Renal cortex interstitium (tissue), 15 donors: Measurements from ENCODE around the gene TMEM129. TPM values are rescaled to one million over a fixed set of nuclear protein-coding genes. Genes with fewer than 3 reads are reported as not detected.

Experiments
- DNase-seq, 11 donors: peaks; one replicate each; pipeline ENCODE4 v3.0.0-alpha.2; 2013; ENCODE audit warnings: low read depth in 9 of 11, low spot score in 4 of 11; ENCODE audit errors: extremely low read depth in 1 of 11
- long read RNA-seq, 16 experiments: transcript quantifications; one replicate each; lab custom pipeline, GENCODE V29; 2026
- polyA plus RNA-seq, 3 donors: library from polyadenylated mRNA; unstranded; fragments of 120-200 nt; gene quantifications; one replicate each; pipeline ENCODE4 v1.2.1, GENCODE V29; 2013; ENCODE audit not compliant: insufficient read length in 3 of 3

The TMEM129 gene
- polyA plus RNA-seq, result 10 to 100 TPM; 33.0 to 51.1 (median 48.1) TPM
- long read RNA-seq, donor 1, transcript TMEM129-202 (4 exons, 2,810 nt), result major isoform, 6 of 6 reads
- long read RNA-seq, donor 1, partial matches to known transcripts, result 0 of 6 reads
- long read RNA-seq, donor 1, other reads (novel, unspliced or antisense), result 0 of 6 reads
- long read RNA-seq, donor 2, transcript TMEM129-202 (4 exons, 2,810 nt), result major isoform, 5 of 5 reads
- long read RNA-seq, donor 2, partial matches to known transcripts, result 0 of 5 reads
- long read RNA-seq, donor 2, other reads (novel, unspliced or antisense), result 0 of 5 reads
- long read RNA-seq, donor 3, transcript TMEM129-202 (4 exons, 2,810 nt), result major isoform, 17 of 33 reads
- long read RNA-seq, donor 3, partial matches to known transcripts, result 10 of 33 reads
- long read RNA-seq, donor 3, other reads (novel, unspliced or antisense), result 6 of 33 reads
- long read RNA-seq, donor 4, transcript TMEM129-202 (4 exons, 2,810 nt), result major isoform, 8 of 24 reads
- long read RNA-seq, donor 4, partial matches to known transcripts, result 5 of 24 reads
- long read RNA-seq, donor 4, other reads (novel, unspliced or antisense), result 10 of 24 reads
- long read RNA-seq, donor 5, result 0 reads
- long read RNA-seq, donor 6, transcript TMEM129-202 (4 exons, 2,810 nt), result major isoform, 6 of 13 reads
- long read RNA-seq, donor 6, partial matches to known transcripts, result 5 of 13 reads
- long read RNA-seq, donor 6, other reads (novel, unspliced or antisense), result 0 of 13 reads
- long read RNA-seq, donor 7, transcript TMEM129-202 (4 exons, 2,810 nt), result major isoform, 9 of 10 reads
- long read RNA-seq, donor 7, partial matches to known transcripts, result 0 of 10 reads
- long read RNA-seq, donor 7, other reads (novel, unspliced or antisense), result 0 of 10 reads
- long read RNA-seq, donor 8, result 0 reads
- long read RNA-seq, donor 9, transcript TMEM129-202 (4 exons, 2,810 nt), result major isoform, 7 of 26 reads
- long read RNA-seq, donor 9, partial matches to known transcripts, result 13 of 26 reads
- long read RNA-seq, donor 9, other reads (novel, unspliced or antisense), result 5 of 26 reads
- long read RNA-seq, donor 10, transcript TMEM129-202 (4 exons, 2,810 nt), result major isoform, 11 of 37 reads
- long read RNA-seq, donor 10, partial matches to known transcripts, result 24 of 37 reads
- long read RNA-seq, donor 10, other reads (novel, unspliced or antisense), result 0 of 37 reads
- long read RNA-seq, donor 11, transcript TMEM129-202 (4 exons, 2,810 nt), result major isoform, 5 of 6 reads
- long read RNA-seq, donor 11, partial matches to known transcripts, result 0 of 6 reads
- long read RNA-seq, donor 11, other reads (novel, unspliced or antisense), result 0 of 6 reads
- long read RNA-seq, donor 12, transcript TMEM129-202 (4 exons, 2,810 nt), result major isoform, 9 of 10 reads
- long read RNA-seq, donor 12, partial matches to known transcripts, result 0 of 10 reads
- long read RNA-seq, donor 12, other reads (novel, unspliced or antisense), result 0 of 10 reads
- long read RNA-seq, donor 13, result 0 reads
- long read RNA-seq, donor 14, transcript TMEM129-202 (4 exons, 2,810 nt), result major isoform, 8 of 9 reads
- long read RNA-seq, donor 14, partial matches to known transcripts, result 0 of 9 reads
- long read RNA-seq, donor 14, other reads (novel, unspliced or antisense), result 0 of 9 reads
- long read RNA-seq, donor 15, partial matches to known transcripts, result 0 of 4 reads
- long read RNA-seq, donor 15, other reads (novel, unspliced or antisense), result 0 of 4 reads
- long read RNA-seq, donor 16, transcript TMEM129-202 (4 exons, 2,810 nt), result major isoform, 25 of 43 reads
- long read RNA-seq, donor 16, transcript TMEM129-201 (3 exons, 2,678 nt), result minor isoform, 8 of 43 reads
- long read RNA-seq, donor 16, partial matches to known transcripts, result 7 of 43 reads
- long read RNA-seq, donor 16, other reads (novel, unspliced or antisense), result 0 of 43 reads

- DNase-seq, result peak; percentile 78 to 95 (median 92)
Measured at GRCh38 chr4:1721003-1721665, at the start of gene TMEM129, which contains the start of gene TACC3. Gene TMEM129 (minus strand): TSS chr4:1721323. CDS start chr4:1720837, 486 bp downstream. Gene TACC3 (plus strand): TSS chr4:1721521. CDS start chr4:1723422, 1,901 bp downstream.

GRCh38 chr4:1770791-1771231, 49.7 kb upstream of the TMEM129 start:
- DNase-seq, result no peak

GRCh38 chr4:1770245-1770644, 49.1 kb upstream of the TMEM129 start:
- no peak for DNase-seq

GRCh38 chr4:1769692-1770091, 48.6 kb upstream of the TMEM129 start:
- no peak for DNase-seq

- no peak for DNase-seq
Measured at GRCh38 chr4:1768367-1769034, 47.4 kb upstream of the TMEM129 start.

GRCh38 chr4:1767770-1768366, 46.7 kb upstream of the TMEM129 start:
- no peak for DNase-seq

GRCh38 chr4:1767061-1767769, 46.1 kb upstream of the TMEM129 start:
- no peak for DNase-seq

GRCh38 chr4:1766106-1767060, 45.3 kb upstream of the TMEM129 start:
- no peak for DNase-seq

GRCh38 chr4:1765409-1766072, 44.4 kb upstream of the TMEM129 start:
- no peak for DNase-seq

GRCh38 chr4:1764670-1765069, 43.5 kb upstream of the TMEM129 start:
- no peak for DNase-seq

GRCh38 chr4:1763550-1764080, 42.5 kb upstream of the TMEM129 start:
- DNase-seq, result peak in 1 of 11 donors; percentile 62

GRCh38 chr4:1763070-1763549, 42.0 kb upstream of the TMEM129 start:
- no peak for DNase-seq

GRCh38 chr4:1762264-1763010, 41.3 kb upstream of the TMEM129 start:
- no peak for DNase-seq
